IPS-NIHi7 (cell line): ENCODE measurements around the gene ARFIP2.
"Not testable (repeated sequence)": the region's sequence is repeated elsewhere in the genome, so short reads cannot be mapped to it uniquely, and the experiment has no call there.

Experiments used
- DNase-seq: peaks from one replicate; pipeline ENCODE4 v3.0.0; 2012; ENCODE audit warnings: mixed read lengths; ENCODE audit errors: extremely low spot score

Gene ARFIP2, protein sequence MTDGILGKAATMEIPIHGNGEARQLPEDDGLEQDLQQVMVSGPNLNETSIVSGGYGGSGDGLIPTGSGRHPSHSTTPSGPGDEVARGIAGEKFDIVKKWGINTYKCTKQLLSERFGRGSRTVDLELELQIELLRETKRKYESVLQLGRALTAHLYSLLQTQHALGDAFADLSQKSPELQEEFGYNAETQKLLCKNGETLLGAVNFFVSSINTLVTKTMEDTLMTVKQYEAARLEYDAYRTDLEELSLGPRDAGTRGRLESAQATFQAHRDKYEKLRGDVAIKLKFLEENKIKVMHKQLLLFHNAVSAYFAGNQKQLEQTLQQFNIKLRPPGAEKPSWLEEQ

DNA sequence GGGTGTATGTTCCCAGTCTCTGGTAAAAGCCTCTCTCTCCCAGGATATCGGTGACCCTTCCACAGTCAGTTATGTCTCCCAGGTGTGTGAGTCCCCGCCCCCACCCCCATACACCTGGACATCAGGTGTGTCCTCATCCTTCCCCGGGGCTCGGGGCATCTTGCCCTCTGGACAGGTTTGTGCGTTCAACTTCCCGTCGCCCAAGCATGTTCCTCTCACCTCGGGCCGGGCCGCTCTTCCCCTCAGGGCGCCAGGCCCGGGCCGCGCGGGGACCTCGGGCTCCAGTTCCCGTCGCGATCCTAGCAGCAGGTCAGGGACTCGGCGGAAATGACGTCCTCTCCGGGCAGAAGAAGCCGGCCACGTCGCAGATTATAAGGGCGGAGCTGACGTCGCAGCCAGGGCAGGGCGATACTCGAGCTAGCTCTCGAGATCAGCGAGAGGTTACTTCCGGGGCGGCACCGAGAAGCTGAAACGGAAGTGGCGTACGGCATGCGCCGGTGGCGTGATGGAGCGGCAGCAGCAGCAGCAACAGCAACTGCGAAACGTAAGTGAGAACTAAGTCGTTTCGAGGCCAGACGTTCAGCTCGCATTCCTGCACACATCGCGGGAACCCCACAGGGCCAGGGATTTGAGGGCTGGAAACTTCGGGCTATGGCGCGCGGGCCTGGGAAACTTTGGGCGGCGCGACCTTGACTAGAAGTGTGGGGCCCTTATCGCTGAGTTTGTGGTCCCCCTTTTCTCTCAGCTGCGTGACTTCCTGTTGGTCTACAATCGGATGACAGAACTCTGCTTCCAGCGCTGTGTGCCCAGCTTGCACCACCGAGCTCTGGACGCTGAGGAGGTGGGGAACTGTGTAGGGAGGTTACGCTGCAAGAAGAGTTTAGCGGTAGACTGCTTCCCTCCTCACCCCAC, at the start of gene ARFIP2, which contains the start of gene TIMM10B:
TSS of gene ARFIP2 (minus strand) at position 320 of the 912 bp plus-strand sequence. CDS start 910 bp downstream, outside the sequence.
TSS of gene TIMM10B (plus strand) at position 490 of the 912 bp plus-strand sequence. CDS start at position 506, 16 bp downstream.
- peak; percentile 99 for DNase-seq

DNA sequence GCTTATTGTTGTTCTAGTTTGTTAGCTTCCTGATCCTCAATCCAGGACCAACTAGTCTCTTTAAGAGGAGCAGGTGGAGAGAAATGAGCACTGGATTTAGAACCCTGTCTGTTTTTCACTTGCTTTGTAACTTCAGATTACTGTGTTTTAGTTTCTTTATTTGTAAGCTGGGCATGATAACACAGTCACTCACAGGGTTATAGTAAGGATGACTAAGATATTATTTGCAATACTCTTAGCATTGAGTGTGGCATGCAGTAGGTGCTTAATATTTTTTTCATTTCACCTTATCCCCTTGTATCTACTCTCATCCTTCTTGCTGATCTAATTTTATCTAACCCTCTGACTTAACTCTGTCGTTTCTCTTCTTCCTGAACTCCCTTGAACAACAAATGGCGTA, 49.7 kb upstream of the ARFIP2 start:
- DNase-seq = no peak

DNA sequence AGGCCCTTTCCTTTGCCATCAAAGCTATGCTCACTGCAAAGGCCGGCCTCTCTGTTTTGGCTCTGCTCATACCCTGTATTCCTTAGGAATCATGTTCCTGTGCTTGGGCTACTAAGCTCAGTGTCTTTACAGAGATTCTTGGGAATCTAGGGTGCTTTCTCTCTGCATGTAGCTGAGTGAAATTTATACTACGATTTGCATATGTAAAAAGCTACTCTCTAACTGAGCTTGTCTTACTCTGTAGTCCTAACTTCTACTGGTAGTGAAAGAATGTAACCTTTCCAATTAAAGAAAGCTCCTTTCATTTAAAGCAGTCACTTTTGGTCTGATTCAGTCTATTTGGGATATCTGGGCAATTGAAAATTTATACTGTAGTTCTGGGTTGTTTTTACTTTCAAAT, 48.1 kb upstream of the ARFIP2 start:
- no peak for DNase-seq

DNA sequence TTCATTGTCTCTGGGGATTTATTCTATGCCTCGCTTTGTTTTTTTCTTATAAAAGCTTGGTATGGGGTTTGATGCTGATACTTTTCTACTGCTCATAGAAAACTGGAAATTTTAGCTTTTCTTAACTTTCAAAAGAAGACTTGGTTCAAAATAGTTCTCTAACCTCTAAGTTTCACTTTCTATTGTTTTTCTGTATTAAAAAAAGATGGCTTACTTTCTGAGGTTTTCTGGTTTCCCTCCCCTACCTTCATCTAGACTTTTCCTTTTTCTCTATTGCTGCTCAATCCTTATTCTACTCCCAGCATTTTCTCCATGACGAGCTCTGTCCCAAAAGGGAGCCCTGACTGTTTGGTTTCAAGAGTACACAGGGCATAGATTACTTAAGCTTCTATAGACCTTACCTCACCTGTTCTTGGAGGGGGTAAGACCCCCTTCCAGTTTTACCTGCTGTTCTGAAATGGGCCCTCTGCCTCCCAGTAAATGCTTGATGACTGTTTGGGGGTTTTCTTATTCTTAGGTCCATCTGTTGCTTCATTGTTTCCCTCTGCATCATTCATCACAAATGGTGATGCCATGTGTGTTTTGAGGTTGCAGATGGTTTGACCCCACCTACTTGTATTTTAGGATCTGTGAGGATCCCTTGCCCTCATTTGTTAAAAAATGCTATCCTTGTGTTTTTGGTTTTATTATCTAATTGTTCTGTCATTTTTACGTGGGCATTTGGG, 45.4 kb upstream of the ARFIP2 start:
- DNase-seq = no peak

DNA sequence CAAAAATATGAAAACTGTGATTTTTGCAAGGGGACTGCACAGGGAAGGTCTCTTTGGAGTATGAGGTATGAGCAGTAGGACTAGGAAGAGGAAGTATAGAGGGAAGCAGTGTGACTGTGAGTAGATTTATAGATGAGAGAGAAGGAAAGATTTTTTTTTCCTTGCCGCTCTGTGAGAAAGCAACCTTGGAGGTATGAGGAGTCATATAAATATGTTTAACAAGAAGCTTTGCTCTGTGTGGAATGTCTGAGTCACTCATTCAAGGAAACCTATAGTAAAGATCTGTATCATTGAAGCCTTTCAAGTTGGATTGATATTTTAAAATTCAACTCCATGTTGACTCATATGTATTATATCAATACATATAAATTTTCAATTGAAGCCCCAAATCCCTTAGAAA, 42.1 kb upstream of the ARFIP2 start:
- DNase-seq = no peak

DNA sequence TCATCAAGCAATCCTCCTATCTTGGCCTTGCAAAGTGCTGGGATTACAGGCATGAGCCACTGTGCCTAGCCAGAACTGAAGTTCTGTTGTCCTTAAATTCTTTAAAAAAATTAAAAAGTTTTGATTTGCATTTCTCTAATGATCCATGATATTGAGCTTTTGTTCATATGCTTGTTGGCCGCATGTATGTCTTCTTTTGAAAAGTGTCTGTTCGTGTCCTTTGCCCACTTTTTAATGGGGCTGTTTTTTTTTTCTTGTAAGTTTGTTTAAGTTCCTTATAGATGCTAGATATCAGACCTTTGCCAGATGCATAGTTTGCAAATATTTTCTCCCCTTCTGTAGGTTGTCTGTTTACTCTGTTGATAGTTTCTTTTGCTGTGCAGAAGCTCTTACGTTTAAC, 40.8 kb upstream of the ARFIP2 start:
- not testable (repeated sequence) for DNase-seq

DNA sequence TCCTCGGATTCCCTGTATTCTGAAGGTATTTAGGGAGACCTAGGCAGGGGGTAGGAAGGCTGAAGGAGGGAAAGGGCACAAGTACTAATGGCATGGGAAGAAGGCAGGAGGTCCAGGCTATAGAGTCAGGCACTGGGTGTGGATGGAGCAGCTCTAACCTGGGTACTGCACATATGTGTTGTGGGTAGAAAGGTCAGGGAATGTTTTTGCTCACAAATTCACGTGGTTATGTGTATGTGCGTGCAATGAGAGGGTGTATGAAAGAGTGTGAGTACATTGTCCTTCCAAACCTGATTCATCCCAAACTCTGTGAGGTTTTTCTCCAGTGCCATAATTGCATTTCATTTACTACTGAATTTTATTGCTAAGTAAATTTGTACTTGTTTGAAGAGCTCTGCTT, 39.1 kb upstream of the ARFIP2 start:
- DNase-seq = no peak

DNA sequence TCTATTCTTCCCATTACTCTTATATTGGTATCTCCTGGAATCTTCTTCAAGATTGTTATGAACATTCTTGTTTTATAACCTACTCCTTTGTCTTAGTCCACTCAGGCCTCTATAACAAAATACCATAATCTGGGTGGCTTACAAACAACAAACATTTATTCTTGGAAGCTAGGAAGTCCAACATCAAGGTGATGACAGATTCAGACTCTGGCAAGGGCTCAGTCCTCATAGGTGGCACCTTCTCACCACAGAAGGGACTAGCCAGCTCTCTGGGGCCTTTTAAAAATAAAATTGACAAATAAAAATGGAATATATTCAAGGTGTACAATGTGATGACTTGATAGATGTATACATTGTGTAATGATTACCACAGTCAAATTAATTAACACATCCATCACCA, 35.7 kb upstream of the ARFIP2 start:
- no peak for DNase-seq

DNA sequence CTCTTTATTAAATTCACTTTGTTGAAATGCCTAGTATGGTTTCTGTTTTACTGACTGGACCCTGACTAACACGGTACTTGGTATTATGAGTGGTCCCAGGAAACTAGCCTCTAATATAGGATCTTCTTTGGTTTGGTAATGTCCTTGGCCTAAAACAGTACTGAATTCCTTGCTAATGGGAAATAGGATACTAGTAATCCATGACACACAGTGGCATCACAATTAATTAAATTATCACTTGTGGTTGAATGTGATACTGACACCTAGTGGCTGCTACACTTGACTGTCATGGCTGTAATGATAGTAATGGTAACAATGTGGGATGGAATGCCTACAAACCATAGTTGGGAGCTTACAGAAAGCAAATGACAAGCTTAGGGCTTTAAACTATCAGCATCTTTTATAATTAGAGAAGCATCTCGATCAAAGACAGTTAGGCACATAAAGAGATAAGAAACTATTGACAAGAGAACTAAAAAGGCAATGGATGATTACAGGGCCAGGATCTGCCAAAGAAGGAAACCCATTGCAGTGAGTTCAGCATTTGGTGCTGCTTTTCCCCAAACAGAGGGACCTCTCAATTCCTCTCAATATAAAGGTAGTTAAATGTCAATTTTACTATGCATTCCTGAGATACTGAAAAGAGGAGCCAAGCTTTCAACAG, 24.6 kb upstream of the ARFIP2 start:
- peak; percentile 59 for DNase-seq

DNA sequence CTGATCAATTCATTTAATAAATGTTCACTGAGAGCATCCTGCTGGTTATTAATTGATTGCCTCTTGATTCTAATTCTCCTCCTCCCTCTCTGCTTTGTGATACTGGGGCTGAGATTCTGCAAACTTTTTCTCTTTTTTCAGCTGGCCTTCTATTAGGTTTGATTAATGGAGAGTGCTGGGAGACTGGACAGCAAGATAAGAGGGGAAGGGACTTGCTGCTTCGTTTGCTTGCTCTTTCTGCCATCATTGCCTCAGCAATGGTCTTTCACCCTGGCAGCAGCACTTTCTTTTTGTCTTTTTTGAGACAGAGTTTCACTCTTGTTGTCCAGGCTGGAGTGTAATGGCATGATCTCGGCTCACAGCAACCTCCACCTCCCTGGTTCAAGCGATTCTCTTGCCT, 23.0 kb upstream of the ARFIP2 start:
- DNase-seq = no peak

DNA sequence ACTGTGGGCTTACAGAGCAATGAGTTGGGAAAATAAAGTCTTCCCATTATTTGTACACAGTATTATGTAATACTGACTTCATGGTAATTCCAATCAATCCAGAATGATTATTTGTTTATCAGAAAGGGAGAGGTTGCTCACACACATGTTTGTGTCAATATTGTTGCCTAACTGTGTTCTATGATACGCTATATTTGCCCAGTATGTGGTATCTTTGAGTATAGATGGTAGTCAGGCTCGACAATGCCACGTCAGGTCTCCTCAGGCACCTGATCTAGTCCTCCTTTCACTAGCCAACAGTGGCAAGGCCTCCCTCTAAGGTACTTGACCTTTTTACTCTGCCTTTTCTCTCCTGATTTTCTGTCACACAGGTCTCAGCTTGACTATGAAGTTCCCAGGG, 21.3 kb upstream of the ARFIP2 start:
- DNase-seq = no peak

DNA sequence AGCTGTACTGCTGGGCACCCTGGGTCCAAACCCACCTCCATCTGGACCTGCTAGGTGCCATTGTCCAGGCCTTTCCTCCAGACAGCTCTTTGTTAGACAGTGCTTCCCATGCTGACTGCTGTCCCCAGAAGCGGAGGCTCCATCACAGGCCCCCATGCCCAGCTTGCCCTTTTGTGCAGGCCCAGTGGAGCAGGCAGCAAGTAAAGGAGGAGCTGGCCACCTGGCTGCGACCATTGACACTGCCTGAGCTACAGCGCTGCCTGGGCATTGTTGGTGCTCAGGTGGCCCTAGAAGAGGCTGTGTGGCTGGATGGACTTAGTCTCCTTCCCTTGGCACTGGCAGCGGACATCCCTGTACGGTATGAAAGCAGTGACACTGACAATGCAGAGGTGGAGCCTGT, 17.4 kb upstream of the ARFIP2 start:
- DNase-seq = no peak

DNA sequence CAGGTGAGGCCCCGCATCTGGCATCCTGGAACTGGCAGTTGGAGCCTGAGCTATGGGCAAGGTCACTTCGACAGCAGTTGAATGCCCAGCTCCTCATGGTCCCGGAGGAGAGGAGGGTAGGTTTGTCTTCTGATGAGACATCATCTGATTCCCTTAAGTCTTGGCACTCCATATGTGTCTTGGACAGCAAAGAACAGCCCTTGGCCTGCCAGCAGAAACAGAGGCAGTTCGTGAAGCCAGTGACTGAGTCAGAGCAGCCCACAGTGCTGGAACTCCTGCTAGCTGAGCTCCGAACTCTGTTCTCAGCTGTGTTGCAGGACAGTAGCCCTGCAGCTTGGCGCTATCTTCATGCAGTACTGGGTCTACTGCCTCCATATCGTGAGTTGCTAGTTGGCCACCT, 17.0 kb upstream of the ARFIP2 start:
- no peak for DNase-seq

DNA sequence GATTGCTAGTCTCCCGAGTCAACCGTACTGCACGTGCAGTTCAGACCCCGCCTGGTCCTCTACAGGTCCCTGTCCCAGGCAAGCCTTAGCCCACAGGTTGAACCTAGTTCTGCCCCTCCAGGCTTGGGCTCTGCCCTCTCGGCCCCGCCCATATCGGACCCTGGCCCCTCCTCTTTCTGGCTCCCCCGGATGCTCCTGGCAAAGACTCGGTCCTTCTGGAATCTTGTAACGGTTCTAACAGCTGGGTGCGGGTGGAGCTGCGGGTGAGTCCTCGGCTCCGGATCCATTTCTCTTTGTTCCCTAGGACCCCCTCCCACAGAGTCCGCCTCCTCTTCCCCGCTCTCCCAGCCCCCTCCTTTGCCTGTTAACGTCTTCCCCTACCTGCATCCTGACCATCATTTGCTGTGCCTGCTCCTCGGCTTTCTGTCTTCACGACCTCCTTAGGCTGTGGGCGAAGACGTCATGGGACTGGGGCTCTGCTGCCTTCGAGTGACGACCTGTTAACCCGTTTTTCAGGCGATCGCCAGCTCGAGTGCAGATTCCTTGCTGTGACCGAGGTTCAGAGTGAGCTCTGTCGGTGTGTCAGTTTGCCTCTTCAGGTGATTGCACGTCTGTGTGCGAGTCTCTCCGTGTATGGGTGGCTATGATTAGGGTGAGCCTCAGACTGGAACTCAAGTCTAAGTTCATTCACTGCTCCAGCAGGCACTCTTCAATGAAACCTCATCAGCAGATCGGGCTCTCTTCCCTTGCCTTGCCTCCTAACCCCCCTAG, 16.1 kb upstream of the ARFIP2 start, which contains the start of gene DNHD1:
TSS of gene DNHD1 (plus strand) at position 212 of the 771 bp plus-strand sequence. CDS start 936 bp downstream, outside the sequence.
- DNase-seq = peak; percentile 83

DNA sequence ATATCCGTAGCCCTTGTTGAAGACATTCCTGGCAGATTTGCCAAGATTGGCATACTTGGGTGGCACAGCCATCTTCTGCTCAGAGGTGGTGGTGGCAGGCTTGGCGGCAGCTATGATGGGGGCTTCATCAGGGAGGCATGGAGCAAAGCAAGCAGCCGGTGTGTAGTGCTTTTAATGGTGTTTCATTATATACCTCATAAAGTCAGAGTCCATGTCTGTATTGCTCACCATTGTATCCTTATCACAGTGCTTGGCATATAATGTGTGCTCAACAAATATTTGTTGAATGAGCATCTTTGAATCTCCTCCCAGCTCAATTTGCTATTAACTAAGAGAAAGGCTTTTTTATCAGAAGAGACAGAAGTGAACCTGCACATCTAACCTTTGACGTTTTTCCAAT, 8.2 kb upstream of the ARFIP2 start:
- no peak for DNase-seq

DNA sequence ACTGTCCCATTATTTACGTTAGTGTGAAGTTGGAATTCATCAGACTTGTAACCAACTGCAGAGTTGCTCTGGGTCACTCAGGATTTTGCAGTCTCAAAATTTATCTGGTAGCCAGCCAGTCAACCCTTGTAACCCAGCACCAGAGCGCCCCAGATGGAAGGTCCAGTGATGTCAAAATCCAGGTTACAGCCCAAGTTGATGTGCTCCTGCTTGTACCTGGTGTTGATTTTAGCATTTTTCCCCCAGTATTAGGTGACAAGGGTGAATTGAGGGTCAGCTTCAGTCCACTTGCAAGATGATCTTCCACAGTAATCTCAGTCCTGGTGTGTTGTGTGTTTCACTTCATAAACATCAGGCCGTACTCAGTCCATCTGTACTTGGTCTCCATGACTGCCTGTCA, 7.7 kb upstream of the ARFIP2 start:
- no peak for DNase-seq

DNA sequence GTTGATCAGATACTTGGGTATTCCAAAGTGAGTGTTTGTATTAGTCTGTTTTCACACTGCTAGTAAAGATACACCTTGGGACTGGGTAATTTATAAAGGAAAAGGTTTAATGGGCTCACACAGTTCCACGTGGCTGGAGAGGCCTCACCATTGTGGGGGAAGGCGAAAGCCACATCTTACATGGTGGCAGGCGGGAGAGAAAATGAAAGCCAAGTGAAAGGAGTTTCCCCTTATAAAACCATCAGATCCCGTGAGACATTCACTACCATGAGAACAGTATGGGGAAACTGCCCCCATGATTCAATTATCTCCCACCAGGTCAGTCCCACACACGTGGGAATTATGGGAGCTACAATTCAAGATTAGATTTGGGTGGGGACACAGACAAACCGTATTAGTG, 7.2 kb upstream of the ARFIP2 start:
- no peak for DNase-seq

DNA sequence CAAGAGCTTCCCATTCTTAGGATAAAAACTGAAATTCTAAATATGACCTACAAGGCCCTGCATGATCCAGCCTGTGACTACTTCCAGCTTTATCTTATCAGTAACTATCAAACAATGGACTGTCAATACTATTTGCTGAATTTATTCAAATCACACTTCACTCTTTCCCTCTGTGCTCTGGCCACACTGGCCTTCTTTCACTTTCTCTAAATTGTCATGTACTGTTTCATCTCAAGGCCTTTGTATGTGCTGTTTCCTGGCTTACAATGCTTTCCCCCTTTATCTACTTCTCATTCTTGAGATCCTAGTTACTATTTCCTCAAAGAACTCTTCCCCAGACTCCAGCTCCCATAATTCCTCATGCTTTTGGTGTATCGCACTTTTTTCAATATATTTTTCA, 5.8 kb upstream of the ARFIP2 start:
- DNase-seq = no peak

DNA sequence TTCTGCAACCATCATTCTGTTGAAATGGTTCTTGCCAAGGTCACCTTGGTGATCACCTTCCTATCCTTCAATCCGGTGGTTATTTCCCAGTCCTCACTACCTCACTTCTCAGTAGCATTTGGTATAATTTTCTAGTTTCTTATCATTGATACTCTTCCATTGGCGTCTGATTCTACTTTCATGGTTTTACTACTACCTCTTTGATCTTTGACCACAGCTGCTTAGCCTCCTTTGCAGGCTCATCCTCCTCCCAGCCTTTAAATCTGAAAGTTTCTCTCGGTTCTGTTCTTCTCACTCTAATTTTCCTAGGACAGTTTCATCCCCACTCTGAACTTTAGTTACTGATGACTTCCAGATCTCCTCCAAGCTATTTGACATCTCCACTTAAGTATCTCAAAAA, 5.1 kb upstream of the ARFIP2 start:
- DNase-seq = no peak

DNA sequence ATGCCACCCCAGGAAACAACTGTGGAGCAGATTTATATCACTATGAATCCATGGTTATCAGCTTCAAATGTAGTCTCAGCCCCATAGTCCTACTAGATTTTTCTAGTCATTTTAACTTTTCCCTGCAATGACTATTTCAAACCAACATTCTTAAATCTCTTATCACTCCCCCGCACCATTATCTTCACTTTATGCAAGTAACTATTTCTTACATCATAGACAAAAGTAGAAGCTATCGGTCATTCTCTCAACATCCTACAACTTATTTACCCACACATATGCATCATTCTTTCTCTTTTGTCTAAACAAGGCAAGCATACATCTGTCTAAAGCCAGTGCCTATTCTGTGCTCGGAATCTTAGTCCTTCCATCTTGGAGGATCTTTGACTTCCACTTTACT, 4.5 kb upstream of the ARFIP2 start:
- no peak for DNase-seq

DNA sequence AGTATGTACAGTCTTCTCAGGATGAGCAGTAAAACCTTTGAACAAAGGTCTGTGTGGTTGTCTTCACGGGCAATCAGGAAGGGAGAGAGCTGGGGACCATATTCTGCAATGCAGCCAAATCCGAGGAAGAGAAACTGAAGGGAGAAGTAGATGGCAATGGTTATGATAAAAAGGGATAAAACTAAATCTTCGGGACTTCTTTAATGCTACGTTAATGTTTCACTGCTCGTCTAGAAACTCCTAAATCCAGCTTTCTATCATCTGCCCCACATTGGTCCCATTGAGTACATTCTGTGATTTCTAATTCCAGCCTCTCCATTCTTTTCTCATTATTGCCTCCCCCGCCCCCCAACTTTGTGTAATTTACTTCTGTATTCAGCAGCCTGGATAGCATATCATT, 1.9 kb upstream of the ARFIP2 start:
- DNase-seq = no peak
